ENCODE results near the gene SEMA6B.
"Not testable (repeated sequence)": the region's sequence is repeated elsewhere in the genome, so short reads cannot be mapped to it uniquely, and the experiment has no call there.

- not testable (repeated sequence) for TF ChIP-seq TSHZ1 (tag by site-specific recombination; IDR thresholded peaks at IDR 0.05; ENCODE audit: borderline replicate concordance); TCF7L2 (IDR thresholded peaks at IDR 0.05; ENCODE audit: borderline replicate concordance, low read depth, low read length); ZNF324 (tag by site-specific recombination; IDR thresholded peaks at IDR 0.05); CTCF (tag by site-specific recombination; IDR thresholded peaks at IDR 0.05); ZNF677 (tag by site-specific recombination; IDR thresholded peaks at IDR 0.05); ZNF791 (tag by site-specific recombination; IDR thresholded peaks at IDR 0.05); ZNF248 (tag by site-specific recombination; IDR thresholded peaks at IDR 0.05); REST (tag by site-specific recombination; IDR thresholded peaks at IDR 0.05); ZNF335 (tag by site-specific recombination; conservative IDR thresholded peaks at IDR 0.05)
Measured at GRCh38 chr19:4562085-4562484, 2.6 kb upstream of the SEMA6B start.

Measured in HEK293 (cell line).